Ishikawa (cell line): ENCODE results near the gene TGM4.

Experiments
- CEBPB ChIP-seq: IDR thresholded peaks from 2 replicates; pipeline ENCODE4 v1.6.1; 2012
- CREB1 ChIP-seq: IDR thresholded peaks from 2 replicates; pipeline ENCODE4 v1.6.1; 2012; ENCODE audit warnings: low read depth
- EP300 ChIP-seq: IDR thresholded peaks from 2 replicates; pipeline ENCODE4 v1.6.1; 2012; ENCODE audit warnings: borderline replicate concordance
- MAX ChIP-seq: IDR thresholded peaks from 2 replicates; pipeline ENCODE4 v1.6.1; 2012
- TAF1 ChIP-seq: IDR thresholded peaks from 2 replicates; pipeline ENCODE4 v1.6.1; 2012; ENCODE audit warnings: low read depth, mild to moderate bottlenecking

GRCh38 chr3:44865272-44866035, 9.0 kb upstream of the TGM4 start:
- TF ChIP-seq CEBPB (no peak), MAX (no peak), EP300 (no peak), CREB1 (no peak), TAF1 (no peak)
